ENCODE data around the gene LRBA.

Gene LRBA

DNA sequence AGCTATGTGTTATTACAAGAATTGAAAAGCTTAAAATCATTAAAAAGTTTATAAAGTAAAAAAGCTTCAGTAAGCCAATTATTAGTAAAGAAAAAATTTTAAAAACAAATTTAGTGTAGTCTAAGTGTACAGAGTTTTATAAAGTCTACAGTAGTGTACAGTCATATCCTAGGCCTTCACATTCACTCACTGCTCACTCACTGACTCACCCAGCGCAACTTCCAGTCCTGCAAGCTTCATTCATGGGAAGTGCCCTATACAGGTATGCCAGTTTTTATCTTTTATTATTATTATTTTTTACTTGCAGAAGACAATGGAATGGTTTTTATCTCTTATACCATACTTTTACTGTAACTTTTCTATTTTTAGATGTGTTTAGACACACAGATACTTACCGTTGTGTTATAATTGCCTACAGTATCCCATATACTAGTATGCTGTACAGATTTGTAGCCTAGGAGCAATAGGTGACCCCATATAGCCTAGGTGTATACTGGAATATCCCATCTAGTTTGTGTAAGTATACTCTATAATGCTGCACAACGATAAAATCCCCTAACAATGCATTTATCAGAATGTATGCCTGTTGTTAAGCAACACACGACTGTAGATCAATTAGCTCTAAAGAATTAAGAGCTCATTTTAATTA lies 706.1 kb downstream of the LRBA start:
- DNase-seq, result no peak

- no peak for DNase-seq
Observed at GRCh38 chr4:150306719-150307118, 708.4 kb downstream of the LRBA start.

- no peak for DNase-seq
Observed at GRCh38 chr4:150305995-150306394, 709.1 kb downstream of the LRBA start.

GRCh38 chr4:150302553-150302952 lies 712.5 kb downstream of the LRBA start:
- DNase-seq, result no peak

- no peak for DNase-seq
Observed at GRCh38 chr4:150299816-150300215, 715.3 kb downstream of the LRBA start.

DNA sequence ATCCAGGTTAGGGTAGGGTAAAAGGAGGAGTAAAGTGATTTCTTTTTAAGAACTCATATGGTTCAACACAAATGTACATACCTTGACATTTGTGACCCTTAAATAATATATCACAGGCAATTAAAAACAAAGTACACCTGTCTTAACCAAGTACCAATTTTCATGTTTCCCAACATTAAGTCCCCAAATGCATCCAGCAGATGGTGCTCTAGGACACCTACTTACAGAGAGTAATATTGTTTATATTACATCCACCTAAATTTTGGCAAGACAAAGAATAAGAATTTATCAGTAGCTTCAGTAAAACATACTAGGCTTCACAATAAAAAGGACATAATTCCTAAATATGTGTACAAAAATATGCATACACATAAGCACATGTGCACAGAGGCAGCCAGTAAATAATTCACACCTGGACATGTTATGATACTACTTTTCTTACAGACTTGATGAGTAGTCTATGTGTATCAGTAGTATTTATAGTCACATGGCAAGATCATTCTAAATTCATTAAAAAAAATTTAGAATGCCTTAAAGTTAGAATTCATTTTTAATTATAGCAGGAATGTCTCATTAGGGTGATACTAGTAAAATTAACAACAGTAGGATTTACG lies 717.1 kb downstream of the LRBA start:
- peak; percentile 23 for DNase-seq

DNA sequence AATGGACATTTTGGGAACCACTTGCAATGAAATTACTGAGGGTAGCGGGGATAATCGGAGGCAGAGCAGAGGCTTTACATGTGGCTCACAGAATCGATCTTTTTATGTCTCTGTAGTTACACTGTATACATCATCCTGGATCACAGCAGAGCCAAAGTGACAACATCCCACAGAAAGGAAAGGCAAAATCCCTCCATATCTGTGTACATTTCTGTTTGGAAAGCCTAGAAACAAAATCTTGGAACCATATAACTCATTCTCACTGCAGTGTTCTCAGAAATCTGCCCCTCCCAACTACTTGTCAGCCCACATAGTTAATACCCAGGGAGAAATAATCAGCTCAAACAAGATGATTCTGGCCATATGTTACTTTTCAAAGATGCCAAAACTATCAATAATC lies 725.2 kb downstream of the LRBA start:
- DNase-seq, result no peak

DNA sequence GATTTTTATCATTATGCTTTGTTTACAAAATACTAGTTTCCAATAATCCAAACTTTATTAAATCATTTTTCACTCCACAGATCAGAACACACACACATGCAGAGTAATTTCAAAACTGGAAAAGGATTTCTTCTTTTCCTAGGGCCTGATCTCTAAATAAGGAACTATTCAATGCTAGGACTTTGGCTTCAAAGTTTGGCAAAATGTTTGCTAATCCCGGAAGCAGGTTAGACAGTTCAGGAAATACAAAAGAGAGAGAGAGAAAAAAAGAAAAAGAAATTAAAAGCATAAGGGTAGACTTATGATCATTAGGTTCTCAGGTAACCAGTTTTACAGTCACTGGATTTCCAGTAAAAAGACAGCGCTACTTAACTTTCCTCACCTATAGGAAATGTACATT lies 725.9 kb downstream of the LRBA start:
- DNase-seq, result no peak

GRCh38 chr4:150286656-150287055 lies 728.4 kb downstream of the LRBA start:
- no peak for DNase-seq

DNA sequence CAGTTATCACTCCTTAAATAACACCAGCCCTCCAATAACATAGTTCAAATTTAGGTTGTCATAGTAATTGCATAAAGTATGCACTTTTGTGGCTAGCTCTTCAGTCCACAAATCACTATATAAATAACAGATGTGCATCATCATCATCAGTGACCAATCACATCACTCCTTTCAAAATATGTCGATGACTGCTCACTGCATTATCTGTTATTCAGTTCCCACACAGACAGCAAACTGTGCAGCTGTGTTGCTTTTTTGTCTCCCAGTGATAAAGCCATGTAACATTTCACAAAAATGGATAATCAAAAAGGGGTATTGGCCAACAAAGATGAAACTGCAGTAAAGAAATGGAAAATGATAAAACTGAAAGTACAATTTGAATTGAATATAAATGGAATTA lies 731.4 kb downstream of the LRBA start:
- DNase-seq, result no peak

GRCh38 chr4:150280975-150281374 lies 734.1 kb downstream of the LRBA start:
- DNase-seq, result no peak

DNA sequence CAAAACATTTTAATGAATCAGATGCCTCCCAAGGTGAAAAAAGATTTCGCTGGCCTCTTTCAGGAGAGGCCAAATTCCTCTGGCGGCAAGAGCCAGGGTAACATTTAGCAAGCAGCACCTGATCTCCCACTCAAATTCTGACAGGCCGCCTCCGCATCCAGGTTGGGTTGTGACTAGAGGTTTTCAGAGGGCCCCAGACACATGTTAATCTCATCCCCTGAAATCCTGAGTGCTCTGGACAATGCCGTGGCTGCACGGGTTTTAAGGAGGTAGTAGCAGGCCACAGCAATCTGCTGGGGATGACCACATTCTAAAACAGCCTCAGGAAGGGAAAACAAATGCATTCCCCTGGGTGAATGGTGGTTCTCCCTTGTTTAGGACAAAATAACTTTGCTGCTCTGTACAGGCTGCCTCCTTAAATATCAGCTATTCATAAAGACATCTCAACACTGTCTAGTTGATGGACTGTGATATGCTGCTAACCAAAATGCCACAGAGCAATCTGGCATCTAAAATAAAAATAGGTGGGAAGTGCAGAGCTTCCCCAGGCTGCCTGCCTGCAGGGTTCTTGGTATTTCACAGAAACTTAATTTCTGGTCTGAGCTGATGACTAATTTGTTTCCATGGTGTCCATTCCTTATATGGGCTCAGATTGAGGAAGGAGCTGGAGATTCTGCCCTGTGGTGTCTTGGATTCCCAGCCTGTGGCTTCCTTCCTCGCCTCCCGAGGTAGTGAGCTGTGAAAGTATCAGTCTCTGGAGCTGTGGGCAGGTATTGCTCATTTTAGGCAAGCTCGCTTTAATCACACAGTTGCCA lies 734.8 kb downstream of the LRBA start:
- DNase-seq, result no peak

DNA sequence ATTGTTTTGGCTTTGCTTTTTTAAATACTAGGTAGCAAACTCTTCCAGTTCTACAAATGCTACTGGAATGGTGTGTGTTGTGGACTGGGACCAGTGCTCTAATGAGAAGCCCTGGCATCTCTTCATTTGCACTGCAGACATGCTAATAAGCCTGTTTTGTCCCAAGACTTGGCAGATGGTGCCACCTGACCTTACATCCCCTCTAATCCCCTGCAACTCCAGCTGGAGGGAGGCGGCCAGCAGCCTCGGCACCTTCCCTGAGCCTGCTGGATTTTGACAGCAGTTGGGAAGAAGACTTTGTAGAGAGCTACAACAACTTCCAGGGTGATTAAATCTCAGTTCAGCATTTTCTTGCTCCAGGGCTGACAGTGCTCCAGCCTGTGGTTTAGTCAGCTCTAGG lies 736.9 kb downstream of the LRBA start:
- no peak for DNase-seq

- DNase-seq, result no peak
Observed at GRCh38 chr4:150268444-150268843, 746.6 kb downstream of the LRBA start.

DNA sequence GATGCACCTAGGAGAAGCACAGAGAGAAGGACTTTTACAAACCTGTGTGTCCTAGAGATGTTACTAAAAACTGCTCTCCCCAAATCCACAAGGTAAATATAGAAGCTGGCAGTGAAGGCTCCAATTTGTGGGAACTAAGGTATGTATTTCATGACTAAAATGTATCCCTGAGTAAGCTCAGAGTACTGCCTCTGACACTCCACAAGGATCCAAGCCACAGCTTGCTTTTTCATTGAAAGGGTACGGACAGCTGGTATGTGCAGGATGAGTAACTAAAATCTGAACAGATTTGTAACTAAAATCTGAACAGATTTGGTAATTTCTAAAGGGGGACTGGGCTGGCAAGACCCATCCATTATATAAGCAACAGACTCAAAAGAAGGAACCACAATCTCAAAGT lies 749.3 kb downstream of the LRBA start:
- DNase-seq, result no peak

- DNase-seq, result no peak
Observed at GRCh38 chr4:150264595-150265161, 750.4 kb downstream of the LRBA start.

- no peak for DNase-seq
Observed at GRCh38 chr4:150262611-150263010, 752.5 kb downstream of the LRBA start.

- DNase-seq, result no peak
Observed at GRCh38 chr4:150261571-150261970, 753.5 kb downstream of the LRBA start.

DNA sequence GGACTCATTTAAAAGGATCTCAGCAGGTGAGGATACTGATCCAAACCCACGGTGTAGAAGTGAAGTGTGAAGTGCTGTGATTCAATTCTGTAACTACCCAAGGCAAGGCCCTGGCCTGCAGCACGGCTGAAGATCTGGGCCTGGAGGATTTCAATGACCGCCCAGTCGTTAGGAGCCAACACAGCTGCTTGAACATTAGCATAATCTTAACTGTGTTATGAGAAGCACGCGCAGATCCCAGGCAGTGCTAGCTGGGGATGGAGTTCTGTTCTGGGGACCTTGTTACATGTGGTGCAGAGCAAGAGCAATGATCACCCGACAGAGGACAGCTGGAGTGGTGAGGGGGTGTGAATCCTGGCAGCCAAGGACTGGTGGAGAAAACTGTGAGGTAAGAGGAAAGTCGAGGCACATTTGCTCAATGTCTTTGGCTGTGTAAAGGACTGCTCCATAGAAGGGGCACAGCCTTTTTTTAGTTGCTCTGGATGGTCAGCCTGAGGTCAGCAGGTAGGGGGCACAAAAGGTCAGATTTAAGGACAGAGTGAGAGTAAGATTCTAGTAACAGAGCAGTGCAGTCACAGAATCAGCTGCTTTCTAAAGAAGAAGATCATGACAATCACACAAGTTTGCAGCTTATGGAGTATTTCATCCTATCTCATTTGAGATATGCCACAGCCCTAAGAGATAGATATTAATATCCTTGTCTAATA lies 755.1 kb downstream of the LRBA start:
- no peak for DNase-seq

DNA sequence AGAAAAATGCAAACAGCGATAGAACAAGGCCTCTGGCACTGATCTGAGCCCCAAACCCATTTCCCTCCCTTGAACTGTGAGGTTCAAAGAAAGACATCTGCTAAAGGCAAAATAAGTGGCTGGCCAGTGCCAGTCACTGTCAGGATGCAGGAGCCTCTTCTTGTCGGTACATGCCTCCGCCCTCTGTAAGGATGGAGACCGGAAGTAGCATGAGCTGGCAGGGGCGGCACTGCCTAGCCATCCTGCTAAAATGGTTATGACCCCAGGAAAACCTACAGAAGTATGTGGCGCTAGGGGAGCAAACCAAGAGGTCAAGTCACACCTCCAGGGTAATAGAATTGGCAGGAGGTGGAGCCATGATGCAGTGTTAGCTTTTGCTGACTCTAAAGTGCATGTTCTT lies 756.5 kb downstream of the LRBA start:
- no peak for DNase-seq

- DNase-seq, result no peak
Observed at GRCh38 chr4:150256841-150257730, 758.0 kb downstream of the LRBA start.

GRCh38 chr4:150256225-150256620 lies 758.9 kb downstream of the LRBA start:
- DNase-seq, result no peak

Measured in NCI-H510A treated with DMSO at 0.1 percent for 48 hours (cell line).